ENCODE measurements around the gene PSAPL1.

The PSAPL1 gene

DNA sequence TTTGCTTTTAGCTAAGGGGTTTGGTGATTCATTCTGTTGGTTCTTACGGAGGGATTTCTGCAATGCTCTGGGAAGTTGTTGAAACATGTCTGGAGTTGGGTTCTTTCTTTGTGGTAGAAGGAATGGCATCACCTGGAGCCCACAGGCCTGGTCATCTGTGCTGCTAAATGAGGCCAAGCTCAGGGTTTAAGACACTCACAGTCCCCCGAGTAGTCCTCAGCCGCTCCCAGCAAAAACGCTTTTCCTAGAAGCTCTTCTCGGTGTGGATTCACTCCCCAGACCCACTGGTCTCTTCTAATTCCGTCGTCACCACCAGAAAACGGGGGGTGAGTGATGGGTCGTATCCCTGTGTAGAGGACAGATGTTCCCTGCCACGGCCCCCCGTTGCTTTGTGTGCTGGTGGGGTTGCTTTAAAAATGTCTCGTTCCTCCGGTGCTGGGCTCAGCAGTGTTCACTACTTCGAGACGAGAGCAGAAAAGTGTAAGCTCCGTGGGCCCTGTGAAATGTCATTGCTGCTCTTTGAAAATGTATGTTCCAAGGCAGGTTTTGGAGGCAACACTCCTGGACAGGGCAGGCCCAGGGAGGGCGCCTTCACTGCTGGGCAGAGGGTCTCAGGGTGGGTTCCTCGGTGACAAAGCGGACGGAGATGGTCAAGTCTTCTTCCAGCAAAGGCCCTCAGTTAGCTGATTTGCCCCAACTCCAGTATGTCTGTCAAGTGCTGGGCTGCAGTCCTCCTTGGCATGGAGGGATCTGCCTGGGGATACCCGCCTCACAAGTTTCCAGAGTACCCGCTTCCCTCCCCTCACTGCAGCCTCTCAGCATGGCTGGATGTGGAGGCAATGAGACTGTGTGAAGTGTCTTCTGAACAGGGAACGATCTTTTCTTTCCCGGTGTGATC is 37.3 kb downstream of the PSAPL1 start:
- Histone ChIP-seq H3K27me3 (replicated peaks in 2 of 5; ENCODE audit: control insufficient read depth in 4 of 5, insufficient read depth in 5 of 5, low read length in 4 of 5) (peaks cover 0 to 67% (median 2%) of the 10 kb centered on the region in 5 experiments), H3K27ac (ENCODE audit: insufficient read depth in 1 of 2, low read depth in 1 of 2, low read length in 2 of 2, poor library complexity in 1 of 2, severe bottlenecking in 2 of 2) (no peak overlapping the region), H3K36me3 (ENCODE audit: control insufficient read depth in 4 of 4, insufficient read depth in 4 of 4, low read length in 3 of 4) (no peaks in the 10 kb centered on the region), H3K4me3 (ENCODE audit: control insufficient read depth in 1 of 7, extremely low read depth in 1 of 7, insufficient read depth in 4 of 7, low read depth in 2 of 7, low read length in 6 of 7) (no peak overlapping the region), H3K9me3 (ENCODE audit: control extremely low read depth in 1 of 5, control insufficient read depth in 4 of 5, insufficient read depth in 2 of 5, low read depth in 1 of 5, low read length in 4 of 5) (no peaks in the 10 kb centered on the region), H3K4me1 (ENCODE audit: control extremely low read depth in 1 of 4, control insufficient read depth in 4 of 4, insufficient read depth in 4 of 4, low read length in 3 of 4) (peaks cover 0 to 11% (median 4%) of the 10 kb centered on the region in 4 experiments)
- no peak for DNase-seq
- POLR2A ChIA-PET: interaction anchor here (0.6 to 1.2 kb wide), 2 partner anchors 12 to 205 kb away, joined by 3 read pairs; partner anchors contain the start of gene SORCS2
- 83% methylated on average over 18 of the region's 24 CpGs for whole genome bisulfite sequencing (ENCODE audit: insufficient coverage)
- CTCF ChIA-PET: interaction anchor here (0.9 kb wide), 1 partner anchor 17 kb away, joined by 3 read pairs; no protein-coding TSS in a partner anchor

DNA sequence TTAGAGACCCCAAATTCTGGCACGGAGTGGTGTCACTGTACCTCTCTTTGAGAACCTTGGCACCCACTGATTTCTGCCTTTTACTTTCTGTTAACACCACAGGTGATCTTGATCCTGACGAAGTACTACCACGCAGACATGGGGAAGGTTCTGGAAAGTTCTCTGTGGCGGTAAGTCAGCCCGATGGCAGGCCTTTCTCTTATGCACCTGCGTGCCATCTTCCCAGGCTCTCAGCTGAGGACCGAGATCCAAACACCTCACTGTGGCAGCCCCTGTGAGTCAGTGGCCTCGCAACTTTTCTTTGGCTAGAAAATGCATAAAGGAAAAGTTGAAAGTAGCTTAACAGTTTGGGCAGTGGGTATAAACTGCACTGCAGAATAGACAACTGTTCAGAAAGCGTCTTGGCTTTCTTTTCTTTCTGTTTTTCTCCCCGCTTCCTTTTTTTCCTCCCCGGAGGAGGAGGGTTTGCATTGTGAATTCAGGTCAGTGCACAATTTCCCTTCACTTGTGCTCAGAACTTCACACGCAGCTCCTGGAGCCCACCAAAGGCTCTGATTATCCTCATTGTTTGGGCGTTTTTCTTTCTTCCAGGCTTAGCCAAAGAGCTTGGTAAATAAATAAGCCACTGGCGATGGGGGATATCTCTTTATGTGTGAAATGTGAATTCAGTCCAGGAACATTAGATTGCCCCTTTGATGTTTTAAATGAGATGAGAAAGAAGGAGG is 38.4 kb downstream of the PSAPL1 start:
- H3K4me3 ChIP-seq (ENCODE audit: control insufficient read depth in 1 of 7, extremely low read depth in 1 of 7, insufficient read depth in 4 of 7, low read depth in 2 of 7, low read length in 6 of 7): no peak overlapping the region
- ChIA-PET POLR2A (interaction anchor here (0.6 to 1.2 kb wide), 3 partner anchors 11 to 1294 kb away, joined by 3 read pairs; partner anchors contain the start of gene SORCS2), CTCF (interaction anchor here (0.9 kb wide), 1 partner anchor 16 kb away, joined by 3 read pairs; no protein-coding TSS in a partner anchor)
- H3K4me1 ChIP-seq (ENCODE audit: control extremely low read depth in 1 of 4, control insufficient read depth in 4 of 4, insufficient read depth in 4 of 4, low read length in 3 of 4): peaks cover 0 to 11% (median 4%) of the 10 kb centered on the region in 4 experiments
- no peaks in the 10 kb centered on the region for H3K9me3 ChIP-seq (ENCODE audit: control extremely low read depth in 1 of 5, control insufficient read depth in 4 of 5, insufficient read depth in 2 of 5, low read depth in 1 of 5, low read length in 4 of 5)
- DNase-seq: no peak
- 75% methylated on average over 12 of the region's 14 CpGs for WGBS (ENCODE audit: insufficient coverage)
- H3K27me3 ChIP-seq (replicated peaks in 2 of 5; ENCODE audit: control insufficient read depth in 4 of 5, insufficient read depth in 5 of 5, low read length in 4 of 5): peaks cover 0 to 78% (median 2%) of the 10 kb centered on the region in 5 experiments
- H3K36me3 ChIP-seq (ENCODE audit: control insufficient read depth in 4 of 4, insufficient read depth in 4 of 4, low read length in 3 of 4): no peaks in the 10 kb centered on the region
- H3K27ac ChIP-seq (ENCODE audit: insufficient read depth in 1 of 2, low read depth in 1 of 2, low read length in 2 of 2, poor library complexity in 1 of 2, severe bottlenecking in 2 of 2): no peak overlapping the region

DNA sequence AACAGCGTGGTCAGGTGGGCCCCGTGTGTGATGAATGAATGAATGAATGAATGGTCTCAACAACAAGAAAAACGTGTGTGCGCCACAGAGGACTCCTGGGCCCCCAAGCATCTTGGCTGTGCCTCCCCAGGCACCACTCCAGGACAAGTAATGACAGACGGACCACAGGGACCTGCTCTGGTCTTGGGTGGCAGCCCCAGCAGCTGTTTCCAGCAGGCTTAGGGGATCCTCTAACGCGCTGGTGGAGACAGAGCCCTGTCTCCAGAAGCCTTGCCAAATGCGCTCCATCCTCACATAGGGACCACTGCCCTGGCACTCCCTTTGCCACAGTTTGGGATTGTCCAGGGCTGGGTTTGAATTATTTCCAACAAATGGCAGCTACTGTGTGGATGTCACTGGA is 39.1 kb downstream of the PSAPL1 start:
- Histone ChIP-seq H3K36me3 (ENCODE audit: control insufficient read depth in 4 of 4, insufficient read depth in 4 of 4, low read length in 3 of 4) (no peaks in the 10 kb centered on the region), H3K4me3 (ENCODE audit: control insufficient read depth in 1 of 7, extremely low read depth in 1 of 7, insufficient read depth in 4 of 7, low read depth in 2 of 7, low read length in 6 of 7) (no peak overlapping the region), H3K4me1 (ENCODE audit: control extremely low read depth in 1 of 4, control insufficient read depth in 4 of 4, insufficient read depth in 4 of 4, low read length in 3 of 4) (peaks cover 0 to 11% (median 4%) of the 10 kb centered on the region in 4 experiments), H3K27ac (ENCODE audit: insufficient read depth in 1 of 2, low read depth in 1 of 2, low read length in 2 of 2, poor library complexity in 1 of 2, severe bottlenecking in 2 of 2) (no peak overlapping the region), H3K27me3 (replicated peaks in 2 of 5; ENCODE audit: control insufficient read depth in 4 of 5, insufficient read depth in 5 of 5, low read length in 4 of 5) (peaks cover 0 to 85% (median 2%) of the 10 kb centered on the region in 5 experiments), H3K9me3 (ENCODE audit: control extremely low read depth in 1 of 5, control insufficient read depth in 4 of 5, insufficient read depth in 2 of 5, low read depth in 1 of 5, low read length in 4 of 5) (no peaks in the 10 kb centered on the region)
- POLR2A ChIA-PET: no interaction called here
- WGBS (ENCODE audit: insufficient coverage): 89% methylated on average over 6 of the region's 8 CpGs
- no peak for DNase-seq
- CTCF ChIA-PET: no interaction called here

DNA sequence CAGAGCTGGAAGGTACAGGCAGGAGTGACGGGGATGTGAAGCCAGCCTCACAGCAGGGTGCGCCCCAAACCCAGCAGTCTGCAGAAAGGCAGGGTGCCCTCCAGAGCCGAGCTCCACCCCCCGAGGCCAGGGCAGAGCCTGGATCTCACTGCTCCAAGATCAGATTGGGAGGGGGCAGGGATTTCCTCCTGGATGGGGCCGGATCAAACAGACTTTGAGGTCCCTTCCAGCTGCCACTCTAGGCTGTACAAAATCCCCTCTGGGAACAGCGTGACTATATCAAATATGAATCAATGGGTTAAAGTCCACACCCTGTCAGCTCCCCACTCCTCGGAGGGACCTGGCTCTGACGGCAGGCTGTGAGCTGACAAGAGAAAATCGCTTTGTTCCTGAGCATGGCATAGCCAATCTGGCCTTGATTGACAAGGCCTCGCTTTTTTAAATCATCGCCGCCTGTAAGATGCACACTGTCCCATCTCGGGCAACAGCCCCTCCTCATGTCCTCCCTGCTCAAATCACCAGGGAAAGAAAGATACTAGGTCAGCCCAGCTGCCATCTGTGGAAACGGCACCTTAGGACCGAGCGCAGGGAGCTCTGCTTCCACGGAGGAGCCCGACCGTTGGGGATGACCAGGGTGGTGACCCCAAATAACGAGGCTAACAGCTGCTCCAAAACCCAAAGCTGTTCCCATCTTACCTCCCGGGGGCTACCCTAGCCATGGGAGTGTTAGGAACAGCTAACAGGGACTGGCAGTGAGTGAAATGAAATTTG is 39.9 kb downstream of the PSAPL1 start:
- no peak for DNase-seq
- Histone ChIP-seq H3K4me3 (ENCODE audit: control insufficient read depth in 1 of 7, extremely low read depth in 1 of 7, insufficient read depth in 4 of 7, low read depth in 2 of 7, low read length in 6 of 7) (no peak overlapping the region), H3K27ac (ENCODE audit: insufficient read depth in 1 of 2, low read depth in 1 of 2, low read length in 2 of 2, poor library complexity in 1 of 2, severe bottlenecking in 2 of 2) (no peak overlapping the region), H3K9me3 (ENCODE audit: control extremely low read depth in 1 of 5, control insufficient read depth in 4 of 5, insufficient read depth in 2 of 5, low read depth in 1 of 5, low read length in 4 of 5) (no peaks in the 10 kb centered on the region), H3K36me3 (ENCODE audit: control insufficient read depth in 4 of 4, insufficient read depth in 4 of 4, low read length in 3 of 4) (no peaks in the 10 kb centered on the region), H3K27me3 (replicated peaks in 2 of 5; ENCODE audit: control insufficient read depth in 4 of 5, insufficient read depth in 5 of 5, low read length in 4 of 5) (peaks cover 0 to 91% (median 2%) of the 10 kb centered on the region in 5 experiments), H3K4me1 (ENCODE audit: control extremely low read depth in 1 of 4, control insufficient read depth in 4 of 4, insufficient read depth in 4 of 4, low read length in 3 of 4) (peaks cover 0 to 11% (median 4%) of the 10 kb centered on the region in 4 experiments)
- ChIA-PET CTCF (no interaction called here), POLR2A (no interaction called here)
- WGBS (ENCODE audit: insufficient coverage): 80% methylated on average over 19 of the region's 21 CpGs

- peaks cover 0 to 8% (median 3%) of the 10 kb centered on the region in 4 experiments for H3K4me1 ChIP-seq (ENCODE audit: control extremely low read depth in 1 of 4, control insufficient read depth in 4 of 4, insufficient read depth in 4 of 4, low read length in 3 of 4)
- no peak overlapping the region for H3K27ac ChIP-seq (ENCODE audit: insufficient read depth in 1 of 2, low read depth in 1 of 2, low read length in 2 of 2, poor library complexity in 1 of 2, severe bottlenecking in 2 of 2)
- POLR2A ChIA-PET: no interaction called here
- no peak overlapping the region for H3K4me3 ChIP-seq (ENCODE audit: control insufficient read depth in 1 of 7, extremely low read depth in 1 of 7, insufficient read depth in 4 of 7, low read depth in 2 of 7, low read length in 6 of 7)
- H3K36me3 ChIP-seq (ENCODE audit: control insufficient read depth in 4 of 4, insufficient read depth in 4 of 4, low read length in 3 of 4): no peaks in the 10 kb centered on the region
- H3K27me3 ChIP-seq (replicated peaks in 2 of 5; ENCODE audit: control insufficient read depth in 4 of 5, insufficient read depth in 5 of 5, low read length in 4 of 5): peaks cover 0 to 92% (median 2%) of the 10 kb centered on the region in 5 experiments
- CTCF ChIA-PET: interaction anchor here (1.1 kb wide), 1 partner anchor 20 kb away, joined by 3 read pairs; no protein-coding TSS in a partner anchor
- no peak for DNase-seq
- 87% methylated on average over 26 of the region's 29 CpGs for WGBS (ENCODE audit: insufficient coverage)
- H3K9me3 ChIP-seq (ENCODE audit: control extremely low read depth in 1 of 5, control insufficient read depth in 4 of 5, insufficient read depth in 2 of 5, low read depth in 1 of 5, low read length in 4 of 5): no peaks in the 10 kb centered on the region
Measured at GRCh38 chr4:7393601-7394575, 40.8 kb downstream of the PSAPL1 start.

All from common myeloid progenitor, CD34-positive (primary cell).